Cardiac fibroblast (primary cell): Measurements from ENCODE around the gene FAM124A.

Experiments used
- DNase-seq, 2 donors: peaks; one replicate each; pipeline versions ENCODE4 v3.0.0 to v3.0.0-alpha.2; 2010; ENCODE audit warnings: low read depth in 2 of 2
- H3K4me3 ChIP-seq, 2 donors: replicated peaks in 1 of 2; 1 replicate in 1 of 2; 2 replicates in 1 of 2; pipeline ENCODE4 v1.5.1; 2011; ENCODE audit warnings: low read depth in 2 of 2, low read length in 2 of 2, mild to moderate bottlenecking in 2 of 2, moderate library complexity in 1 of 2
- TF ChIP-seq, protein P1 (sequence below): IDR thresholded peaks from one replicate; pipeline ENCODE4 v1.5.1; 2011; ENCODE audit warnings: low read depth, mild to moderate bottlenecking, low read length, inconsistent platforms

The FAM124A gene, protein sequence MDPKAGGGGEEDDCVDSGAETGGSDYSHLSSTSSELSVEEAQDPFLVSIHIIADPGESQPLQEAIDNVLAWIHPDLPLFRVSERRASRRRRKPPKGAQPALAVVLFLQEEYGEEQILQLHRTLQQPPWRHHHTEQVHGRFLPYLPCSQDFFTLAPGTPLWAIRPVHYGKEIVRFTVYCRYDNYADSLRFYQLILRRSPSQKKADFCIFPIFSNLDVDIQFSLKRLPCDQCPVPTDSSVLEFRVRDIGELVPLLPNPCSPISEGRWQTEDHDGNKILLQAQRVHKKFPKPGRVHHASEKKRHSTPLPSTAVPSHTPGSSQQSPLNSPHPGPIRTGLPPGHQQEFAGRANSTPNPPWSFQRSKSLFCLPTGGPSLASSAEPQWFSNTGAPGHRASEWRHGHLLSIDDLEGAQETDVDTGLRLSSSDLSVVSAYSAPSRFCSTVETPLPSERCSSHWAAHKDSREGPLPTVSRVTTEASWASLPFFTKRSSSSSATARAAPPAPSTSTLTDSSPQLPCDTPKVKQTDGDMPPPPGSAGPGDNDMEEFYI

DNA sequence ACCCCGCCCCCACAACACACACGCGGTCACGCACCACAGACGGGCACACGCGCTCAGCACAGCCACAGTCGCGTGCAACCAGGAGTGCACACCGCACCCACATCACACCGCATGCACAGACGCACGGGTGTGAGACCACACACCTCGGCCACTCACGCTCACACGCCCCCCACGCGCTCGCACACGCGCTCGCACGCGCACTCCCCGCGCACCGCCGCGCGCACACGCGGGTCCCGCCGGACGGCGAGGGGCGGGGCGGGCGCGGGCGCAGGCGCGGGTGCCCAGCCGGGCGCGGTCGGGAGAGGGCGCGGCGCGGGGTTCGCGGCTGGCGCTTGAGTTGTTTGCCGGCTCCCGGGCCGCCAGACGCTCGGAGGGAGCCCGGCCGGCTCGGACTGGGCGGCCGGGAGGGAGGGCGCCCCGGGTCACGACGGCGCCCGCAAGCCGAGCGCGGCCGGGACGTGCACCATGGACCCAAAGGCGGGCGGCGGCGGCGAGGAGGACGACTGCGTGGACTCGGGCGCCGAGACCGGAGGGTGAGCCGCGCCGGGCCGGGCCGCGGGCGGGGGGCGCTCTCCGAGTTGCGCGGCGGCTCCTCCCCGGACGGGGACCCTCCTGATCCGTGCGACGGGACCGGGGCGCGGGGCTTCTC is at the start of gene FAM124A:
TSS of gene FAM124A (plus strand) at position 362 of the 649 bp plus-strand sequence. CDS start at position 466, 104 bp downstream.
- DNase-seq: peak in 1 of 2 donors; percentile 48
- TF ChIP-seq, protein P1, sequence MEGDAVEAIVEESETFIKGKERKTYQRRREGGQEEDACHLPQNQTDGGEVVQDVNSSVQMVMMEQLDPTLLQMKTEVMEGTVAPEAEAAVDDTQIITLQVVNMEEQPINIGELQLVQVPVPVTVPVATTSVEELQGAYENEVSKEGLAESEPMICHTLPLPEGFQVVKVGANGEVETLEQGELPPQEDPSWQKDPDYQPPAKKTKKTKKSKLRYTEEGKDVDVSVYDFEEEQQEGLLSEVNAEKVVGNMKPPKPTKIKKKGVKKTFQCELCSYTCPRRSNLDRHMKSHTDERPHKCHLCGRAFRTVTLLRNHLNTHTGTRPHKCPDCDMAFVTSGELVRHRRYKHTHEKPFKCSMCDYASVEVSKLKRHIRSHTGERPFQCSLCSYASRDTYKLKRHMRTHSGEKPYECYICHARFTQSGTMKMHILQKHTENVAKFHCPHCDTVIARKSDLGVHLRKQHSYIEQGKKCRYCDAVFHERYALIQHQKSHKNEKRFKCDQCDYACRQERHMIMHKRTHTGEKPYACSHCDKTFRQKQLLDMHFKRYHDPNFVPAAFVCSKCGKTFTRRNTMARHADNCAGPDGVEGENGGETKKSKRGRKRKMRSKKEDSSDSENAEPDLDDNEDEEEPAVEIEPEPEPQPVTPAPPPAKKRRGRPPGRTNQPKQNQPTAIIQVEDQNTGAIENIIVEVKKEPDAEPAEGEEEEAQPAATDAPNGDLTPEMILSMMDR: no peak
- peak within 1 kb of the TSS; percentile 62 to 75 for H3K4me3 ChIP-seq

DNA sequence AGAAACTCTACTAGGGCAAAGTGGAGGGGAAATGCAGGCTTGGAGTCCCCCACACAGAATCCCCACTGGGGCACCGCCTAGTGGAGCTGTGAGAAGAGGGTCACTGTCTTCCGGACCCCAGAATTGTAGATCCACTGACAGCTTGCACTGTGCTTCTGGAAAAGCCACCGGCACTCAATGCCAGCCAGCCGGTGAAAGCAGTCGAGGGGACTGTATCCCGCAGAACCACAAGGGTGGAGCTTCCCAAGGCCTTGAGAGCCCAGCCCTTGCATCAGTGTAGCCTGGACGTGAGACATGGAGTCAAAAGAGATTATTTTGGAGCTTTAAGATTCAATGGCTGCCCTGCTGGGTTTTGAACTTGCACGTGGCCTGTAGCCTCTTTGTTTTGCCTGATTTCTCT is 47.2 kb upstream of the FAM124A start:
- no peak for DNase-seq
- TF ChIP-seq, protein P1: no peak
- no peak overlapping the region for H3K4me3 ChIP-seq

DNA sequence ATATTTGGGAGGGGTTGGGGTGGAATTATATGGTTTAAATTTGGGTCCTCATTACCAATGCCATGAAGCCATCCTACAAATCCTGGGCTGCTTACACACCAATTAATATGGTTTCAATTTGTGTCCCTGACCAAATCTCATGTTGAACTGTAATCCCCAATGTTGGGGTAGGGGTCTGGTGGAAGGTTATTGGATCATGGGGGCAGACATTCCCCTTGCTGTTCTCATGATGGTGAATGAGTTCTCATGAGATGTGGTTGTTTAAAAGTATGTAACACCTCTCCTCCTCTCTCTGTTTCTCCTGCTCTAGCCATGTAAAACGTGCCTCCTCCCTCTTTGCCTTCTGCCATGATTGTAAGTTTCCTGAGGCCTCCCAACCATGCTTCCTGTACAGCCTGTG is 46.6 kb upstream of the FAM124A start:
- no peak for DNase-seq
- TF ChIP-seq, protein P1: no peak
- H3K4me3 ChIP-seq: no peak overlapping the region

DNA sequence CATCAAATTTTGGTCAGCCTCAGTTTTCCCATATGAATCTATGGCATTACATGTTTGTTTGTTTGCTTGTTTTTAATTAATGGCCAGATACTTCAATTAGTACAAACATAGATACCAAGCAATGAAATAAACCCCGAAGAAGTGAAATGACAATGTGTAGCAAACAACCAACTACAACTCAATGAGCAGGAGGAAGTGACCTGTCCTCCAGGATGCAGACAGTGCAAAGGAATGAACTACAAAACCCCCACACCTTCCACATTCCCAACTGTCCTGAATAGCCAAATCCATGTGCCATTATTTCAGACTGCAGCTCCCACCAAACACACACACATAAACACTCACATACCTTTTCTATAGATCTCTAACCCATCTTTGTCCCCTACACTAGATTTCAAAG is 45.0 kb upstream of the FAM124A start:
- no peak overlapping the region for H3K4me3 ChIP-seq
- no peak for DNase-seq
- TF ChIP-seq, protein P1: no peak

DNA sequence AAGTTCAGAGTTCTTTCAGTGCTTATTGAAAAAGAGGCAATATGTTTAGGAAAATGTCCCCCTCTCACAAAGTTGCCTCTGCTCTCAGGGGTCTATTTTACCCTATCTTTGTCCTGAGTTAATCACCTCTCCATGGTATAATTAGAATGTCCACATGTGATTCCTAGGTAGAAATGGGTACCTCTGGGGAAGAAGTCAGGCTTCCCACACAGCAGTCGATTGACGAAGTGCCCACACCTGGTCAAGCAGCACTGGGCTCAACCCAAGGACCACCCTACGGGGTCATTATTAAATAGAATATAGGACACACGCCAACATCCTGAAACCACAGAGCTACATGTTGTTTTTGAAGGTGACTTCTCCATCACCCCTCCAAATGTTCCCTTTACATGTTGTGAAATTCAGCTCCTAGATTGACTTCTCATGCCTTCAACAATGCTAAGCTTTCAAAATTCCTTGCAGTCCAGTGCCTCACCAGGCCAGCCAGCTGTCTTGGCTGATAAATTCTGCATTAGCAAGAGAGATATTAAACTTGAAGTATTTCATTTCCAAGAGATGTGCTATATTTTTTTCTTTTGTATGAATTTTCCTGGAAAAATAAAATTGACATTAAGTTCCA is 43.6 kb upstream of the FAM124A start:
- TF ChIP-seq, protein P1: no peak
- no peak for DNase-seq
- H3K4me3 ChIP-seq: no peak overlapping the region

DNA sequence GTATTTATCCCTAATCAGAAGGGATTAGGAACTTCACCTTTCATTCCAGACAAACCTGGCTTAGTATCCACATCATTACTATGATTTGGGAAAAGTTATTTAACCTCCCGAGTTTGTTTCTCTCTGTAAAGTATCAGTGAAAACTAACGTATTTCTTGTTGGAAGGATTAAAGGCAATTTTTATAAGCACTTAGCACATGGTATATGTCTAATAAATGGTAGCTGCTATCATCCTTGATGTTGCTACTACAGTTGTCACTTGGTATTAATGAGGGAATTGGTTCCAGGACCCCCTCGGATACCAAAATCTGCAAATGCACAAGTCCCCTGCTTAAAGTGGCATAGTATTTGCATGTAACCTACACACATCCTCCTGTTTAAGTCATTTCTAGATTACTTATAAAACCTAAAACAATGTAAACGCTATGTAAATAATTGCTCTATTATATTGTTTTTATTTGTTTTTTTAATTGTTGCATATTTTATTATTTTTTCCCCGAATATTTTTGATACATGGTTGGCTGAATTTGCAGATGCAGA is 42.7 kb upstream of the FAM124A start:
- TF ChIP-seq, protein P1: no peak
- H3K4me3 ChIP-seq: no peak overlapping the region
- no peak for DNase-seq
